ENCODE data around the gene GARIN5A.
A peak's percentile ranks its signal among the peaks of the same experiment; 100 is the strongest.

GARIN5A gene

DNA sequence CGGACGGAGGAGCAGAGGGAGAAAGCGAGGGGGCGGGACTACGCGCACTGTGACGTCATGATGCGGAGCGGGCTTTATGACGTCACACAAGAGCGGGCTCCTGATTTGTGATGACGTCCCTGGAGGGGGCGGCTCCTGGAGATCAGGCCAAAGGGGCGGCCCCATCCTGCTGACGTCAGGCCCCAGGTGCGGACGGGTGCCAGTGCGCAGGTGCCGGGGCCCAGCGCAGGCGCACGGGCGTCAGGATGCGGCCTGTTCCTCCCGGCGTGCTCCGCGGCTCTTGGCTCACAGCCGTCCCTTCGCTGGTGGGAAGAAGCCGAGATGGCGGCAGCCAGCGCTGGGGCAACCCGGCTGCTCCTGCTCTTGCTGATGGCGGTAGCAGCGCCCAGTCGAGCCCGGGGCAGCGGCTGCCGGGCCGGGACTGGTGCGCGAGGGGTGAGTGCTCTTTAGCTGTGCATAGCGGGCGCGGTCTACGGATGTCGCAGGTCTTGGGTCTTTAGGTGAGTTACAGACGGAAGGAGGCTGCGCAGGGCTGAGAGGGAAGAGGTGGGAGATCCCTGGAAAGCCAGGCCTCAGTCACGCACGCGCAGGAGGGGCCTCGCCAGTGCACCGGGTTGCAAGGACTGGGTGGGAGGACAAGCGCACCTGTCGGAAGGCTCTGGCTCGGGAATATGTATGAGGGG lies at the start of gene GARIN5A, which contains the start of gene EMC10:
Gene GARIN5A (minus strand): TSS at position 625 of the 683 bp plus-strand sequence. CDS start 460 bp downstream, at position 165.
Gene EMC10 (plus strand): TSS at position 284 of the 683 bp plus-strand sequence. CDS start 38 bp downstream, at position 322.
- Histone ChIP-seq H3K9me3 (ENCODE audit: control insufficient read depth, insufficient read depth, low read length) (peaks cover 5% of the 10 kb centered on the region), H3K9ac (ENCODE audit: low read depth, low read length) (peak within 1 kb of the TSS; percentile 94), H3K36me3 (ENCODE audit: control insufficient read depth, insufficient read depth, low read length) (peaks cover 28% of the 10 kb centered on the region), H3K27me3 (ENCODE audit: control insufficient read depth, insufficient read depth, low read length) (no peaks in the 10 kb centered on the region), H3K4me1 (ENCODE audit: control insufficient read depth, insufficient read depth, low read length) (no peaks in the 10 kb centered on the region), H3K4me3 (ENCODE audit: low read depth, low read length) (peak within 1 kb of the TSS; percentile 98)

- peaks cover 10% of the 10 kb centered on the region for H3K36me3 ChIP-seq (ENCODE audit: control insufficient read depth, insufficient read depth, low read length)
- no peaks in the 10 kb centered on the region for H3K4me1 ChIP-seq (ENCODE audit: control insufficient read depth, insufficient read depth, low read length)
- no peaks in the 10 kb centered on the region for H3K9me3 ChIP-seq (ENCODE audit: control insufficient read depth, insufficient read depth, low read length)
- H3K27me3 ChIP-seq (ENCODE audit: control insufficient read depth, insufficient read depth, low read length): no peaks in the 10 kb centered on the region
- no peak overlapping the region for H3K9ac ChIP-seq (ENCODE audit: low read depth, low read length)
- H3K4me3 ChIP-seq (ENCODE audit: low read depth, low read length): no peak overlapping the region
These were observed 46.2 kb upstream of the GARIN5A start for GRCh38 chr19:50522881-50523280.

DNA sequence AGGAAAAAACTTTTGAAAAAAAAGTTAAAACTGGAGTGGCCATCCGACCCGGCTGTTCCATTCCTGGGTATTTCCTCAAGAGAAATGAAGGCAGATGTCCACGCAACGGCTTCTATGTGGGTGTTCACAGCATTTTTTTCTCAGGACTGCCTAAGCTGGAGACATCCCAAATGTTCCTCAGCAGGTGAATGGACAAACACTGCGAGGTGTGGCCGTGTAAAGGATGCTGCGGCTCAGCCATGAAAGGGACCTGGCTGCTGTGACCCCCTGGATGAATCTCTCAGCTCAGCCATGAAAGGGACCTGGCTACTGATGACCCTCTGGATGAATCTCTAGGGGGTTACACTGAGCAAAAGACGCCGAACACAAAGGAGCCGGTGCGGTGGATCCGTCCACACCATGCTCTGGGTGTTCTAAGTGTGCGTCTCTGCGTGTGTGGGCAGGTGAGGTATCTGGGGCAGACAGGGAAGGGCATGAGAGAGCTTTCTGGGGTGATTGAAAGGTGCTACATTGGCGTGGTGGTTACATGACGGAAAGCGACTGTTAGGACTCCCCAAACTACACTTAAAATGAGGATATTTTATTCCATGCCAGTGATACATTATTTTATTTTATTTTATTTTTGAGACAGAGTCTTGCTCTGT lies 44.3 kb upstream of the GARIN5A start:
- peaks cover 10% of the 10 kb centered on the region for H3K36me3 ChIP-seq (ENCODE audit: control insufficient read depth, insufficient read depth, low read length)
- no peak overlapping the region for H3K4me3 ChIP-seq (ENCODE audit: low read depth, low read length)
- H3K27me3 ChIP-seq (ENCODE audit: control insufficient read depth, insufficient read depth, low read length): no peaks in the 10 kb centered on the region
- no peaks in the 10 kb centered on the region for H3K9me3 ChIP-seq (ENCODE audit: control insufficient read depth, insufficient read depth, low read length)
- H3K4me1 ChIP-seq (ENCODE audit: control insufficient read depth, insufficient read depth, low read length): no peaks in the 10 kb centered on the region
- H3K9ac ChIP-seq (ENCODE audit: low read depth, low read length): no peak overlapping the region

- peaks cover 4% of the 10 kb centered on the region for H3K27me3 ChIP-seq (ENCODE audit: control insufficient read depth, insufficient read depth, low read length)
These were observed 42.4 kb upstream of the GARIN5A start for GRCh38 chr19:50519006-50519575.

DNA sequence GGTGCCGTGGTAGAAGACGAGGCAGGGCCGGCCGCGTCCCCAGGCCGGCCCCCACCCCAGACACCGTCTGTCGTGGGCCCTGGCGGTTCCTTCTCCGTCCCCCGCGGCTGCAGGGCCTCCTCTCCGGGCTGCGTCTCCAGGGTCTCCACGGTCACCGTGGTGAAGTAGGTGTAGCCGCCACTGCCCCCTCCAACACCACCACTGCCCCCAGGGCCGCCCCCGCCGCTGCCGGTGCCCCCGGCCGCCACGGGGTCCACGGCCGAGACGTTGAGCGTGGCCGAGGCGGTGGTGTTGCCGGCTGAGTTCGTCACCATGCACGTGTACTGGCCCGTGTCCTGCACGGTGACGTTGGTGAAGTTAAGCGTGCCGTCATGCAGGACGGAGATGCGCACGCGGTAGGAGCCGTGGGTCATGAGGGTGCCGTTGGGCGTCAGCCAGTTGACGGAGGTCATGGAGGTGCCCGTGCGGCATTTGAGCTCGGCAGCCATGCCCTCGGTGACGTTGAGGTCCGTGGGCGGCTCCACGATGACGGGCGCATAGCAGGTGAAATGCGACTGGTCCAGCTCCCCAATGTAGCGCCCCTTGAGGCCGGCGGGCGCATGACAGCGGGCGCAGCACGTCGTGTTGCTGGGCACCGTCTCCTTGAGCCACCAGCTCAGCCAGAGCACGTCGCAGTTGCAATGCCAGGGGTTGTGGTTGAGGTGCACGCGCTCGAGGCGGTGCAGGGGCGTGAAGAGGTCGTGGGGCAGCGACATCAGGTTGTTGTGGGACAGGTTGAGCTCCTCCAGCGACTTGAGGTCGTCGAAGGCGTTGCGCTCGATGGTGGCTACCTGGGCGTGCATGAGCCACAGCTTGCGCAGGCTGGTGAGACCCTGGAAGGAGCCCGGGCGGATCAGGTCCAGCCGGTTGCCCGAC lies 41.7 kb upstream of the GARIN5A start:
- no peak overlapping the region for H3K9ac ChIP-seq (ENCODE audit: low read depth, low read length)
- peaks cover 4% of the 10 kb centered on the region for H3K27me3 ChIP-seq (ENCODE audit: control insufficient read depth, insufficient read depth, low read length)
- no peak overlapping the region for H3K4me3 ChIP-seq (ENCODE audit: low read depth, low read length)
- no peaks in the 10 kb centered on the region for H3K4me1 ChIP-seq (ENCODE audit: control insufficient read depth, insufficient read depth, low read length)
- H3K9me3 ChIP-seq (ENCODE audit: control insufficient read depth, insufficient read depth, low read length): no peaks in the 10 kb centered on the region
- H3K36me3 ChIP-seq (ENCODE audit: control insufficient read depth, insufficient read depth, low read length): peaks cover 10% of the 10 kb centered on the region

More at GRCh38 chr19:50519006-50519575, 42.4 kb upstream of the GARIN5A start:
- Histone ChIP-seq H3K4me3 (ENCODE audit: low read depth, low read length) (no peak overlapping the region), H3K9me3 (ENCODE audit: control insufficient read depth, insufficient read depth, low read length) (no peaks in the 10 kb centered on the region), H3K36me3 (ENCODE audit: control insufficient read depth, insufficient read depth, low read length) (peaks cover 10% of the 10 kb centered on the region), H3K9ac (ENCODE audit: low read depth, low read length) (no peak overlapping the region), H3K4me1 (ENCODE audit: control insufficient read depth, insufficient read depth, low read length) (no peaks in the 10 kb centered on the region)

DNA sequence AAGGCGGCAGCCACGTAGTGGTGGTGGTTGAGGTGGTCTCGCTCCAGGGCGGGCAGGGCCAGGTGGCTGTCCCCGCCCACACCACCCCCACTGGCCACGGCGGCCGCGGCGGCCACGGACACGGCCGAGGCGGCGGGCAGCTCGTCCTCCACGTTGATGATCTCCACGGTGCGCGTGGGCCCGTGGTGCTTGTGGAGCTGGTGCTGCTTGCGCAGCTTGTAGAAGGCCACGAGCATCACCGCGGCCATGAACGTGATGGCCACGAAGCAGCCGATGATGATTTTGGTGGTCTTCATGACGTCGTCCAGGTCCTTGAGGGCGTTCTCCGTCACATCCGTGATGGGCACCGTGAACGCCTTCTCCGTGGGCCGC lies 41.0 kb upstream of the GARIN5A start:
- Histone ChIP-seq H3K27me3 (ENCODE audit: control insufficient read depth, insufficient read depth, low read length) (peaks cover 4% of the 10 kb centered on the region), H3K4me3 (ENCODE audit: low read depth, low read length) (no peak overlapping the region), H3K9me3 (ENCODE audit: control insufficient read depth, insufficient read depth, low read length) (no peaks in the 10 kb centered on the region), H3K9ac (ENCODE audit: low read depth, low read length) (no peak overlapping the region), H3K36me3 (ENCODE audit: control insufficient read depth, insufficient read depth, low read length) (peaks cover 10% of the 10 kb centered on the region), H3K4me1 (ENCODE audit: control insufficient read depth, insufficient read depth, low read length) (no peaks in the 10 kb centered on the region)

DNA sequence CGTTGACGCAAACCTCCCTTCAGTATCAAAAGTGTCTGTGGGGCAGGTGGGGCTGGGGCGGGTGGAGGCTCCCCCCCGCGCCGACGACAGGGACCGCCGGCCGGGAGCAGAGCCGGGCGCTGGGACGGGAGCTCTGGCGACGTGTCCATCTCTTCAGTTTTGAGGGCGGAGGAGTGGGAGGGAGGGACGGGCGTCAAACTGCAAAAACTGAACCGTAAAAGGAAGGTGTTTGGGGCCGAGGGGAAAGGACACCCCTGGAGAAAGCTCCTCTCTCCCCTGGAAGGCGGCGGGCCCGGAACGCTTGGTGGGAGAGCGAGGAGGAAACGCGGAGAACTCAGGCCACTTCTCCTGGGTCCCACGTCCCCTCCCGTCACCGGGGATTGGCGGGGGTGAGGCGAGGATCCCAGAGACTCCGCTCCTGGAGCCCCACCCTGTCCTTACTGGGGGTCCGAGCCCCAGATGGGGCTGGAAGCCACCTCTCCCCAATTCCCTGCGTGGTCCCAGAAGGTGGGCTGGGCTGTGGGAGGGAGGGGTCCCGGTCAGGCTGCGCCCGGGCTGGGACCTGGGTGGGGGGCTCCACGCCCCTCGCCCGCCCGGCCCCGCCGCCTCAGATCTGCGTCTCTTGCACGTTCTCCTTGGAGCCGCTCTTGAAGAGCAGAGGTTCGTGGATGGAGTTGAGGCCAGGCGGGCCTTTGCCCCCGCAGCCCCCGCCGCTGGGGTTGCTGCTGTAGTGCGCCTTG lies 40.5 kb upstream of the GARIN5A start:
- H3K36me3 ChIP-seq (ENCODE audit: control insufficient read depth, insufficient read depth, low read length): peaks cover 10% of the 10 kb centered on the region
- no peaks in the 10 kb centered on the region for H3K9me3 ChIP-seq (ENCODE audit: control insufficient read depth, insufficient read depth, low read length)
- no peak overlapping the region for H3K9ac ChIP-seq (ENCODE audit: low read depth, low read length)
- H3K27me3 ChIP-seq (ENCODE audit: control insufficient read depth, insufficient read depth, low read length): peaks cover 4% of the 10 kb centered on the region
- H3K4me3 ChIP-seq (ENCODE audit: low read depth, low read length): peak overlapping the region; percentile 18
- H3K4me1 ChIP-seq (ENCODE audit: control insufficient read depth, insufficient read depth, low read length): no peaks in the 10 kb centered on the region

DNA sequence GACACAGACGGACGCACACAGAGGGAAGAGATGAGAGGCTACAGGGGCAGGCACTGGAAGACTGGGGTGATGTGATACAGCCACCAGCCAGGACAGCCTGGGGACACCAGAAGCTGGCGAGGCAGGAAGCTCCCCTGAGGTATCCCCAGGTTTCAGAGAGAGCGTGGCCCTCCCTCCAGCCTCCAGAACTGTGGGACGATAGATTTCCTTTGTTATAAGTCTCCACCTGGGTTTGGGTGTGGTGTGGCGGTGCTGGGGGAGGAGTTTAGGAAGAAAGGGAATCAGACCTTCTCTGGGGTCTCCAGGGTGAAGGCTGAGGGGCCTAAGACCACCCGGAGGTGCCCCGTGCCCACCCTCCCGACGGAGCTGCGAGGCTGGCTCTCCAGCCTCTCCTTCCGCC lies 39.8 kb upstream of the GARIN5A start:
- Histone ChIP-seq H3K36me3 (ENCODE audit: control insufficient read depth, insufficient read depth, low read length) (peaks cover 10% of the 10 kb centered on the region), H3K4me1 (ENCODE audit: control insufficient read depth, insufficient read depth, low read length) (no peaks in the 10 kb centered on the region), H3K9ac (ENCODE audit: low read depth, low read length) (no peak overlapping the region), H3K4me3 (ENCODE audit: low read depth, low read length) (peak overlapping the region; percentile 18), H3K9me3 (ENCODE audit: control insufficient read depth, insufficient read depth, low read length) (no peaks in the 10 kb centered on the region), H3K27me3 (ENCODE audit: control insufficient read depth, insufficient read depth, low read length) (peaks cover 4% of the 10 kb centered on the region)

- no peak overlapping the region for H3K4me3 ChIP-seq (ENCODE audit: low read depth, low read length)
- H3K36me3 ChIP-seq (ENCODE audit: control insufficient read depth, insufficient read depth, low read length): peaks cover 10% of the 10 kb centered on the region
- no peak overlapping the region for H3K9ac ChIP-seq (ENCODE audit: low read depth, low read length)
- H3K4me1 ChIP-seq (ENCODE audit: control insufficient read depth, insufficient read depth, low read length): no peaks in the 10 kb centered on the region
- H3K27me3 ChIP-seq (ENCODE audit: control insufficient read depth, insufficient read depth, low read length): peaks cover 4% of the 10 kb centered on the region
- H3K9me3 ChIP-seq (ENCODE audit: control insufficient read depth, insufficient read depth, low read length): no peaks in the 10 kb centered on the region
These were observed 38.5 kb upstream of the GARIN5A start for GRCh38 chr19:50515168-50515561.

- H3K27me3 ChIP-seq (ENCODE audit: control insufficient read depth, insufficient read depth, low read length): peaks cover 5% of the 10 kb centered on the region
- H3K4me3 ChIP-seq (ENCODE audit: low read depth, low read length): no peak overlapping the region
- H3K9ac ChIP-seq (ENCODE audit: low read depth, low read length): no peak overlapping the region
- no peaks in the 10 kb centered on the region for H3K4me1 ChIP-seq (ENCODE audit: control insufficient read depth, insufficient read depth, low read length)
- H3K9me3 ChIP-seq (ENCODE audit: control insufficient read depth, insufficient read depth, low read length): no peaks in the 10 kb centered on the region
- H3K36me3 ChIP-seq (ENCODE audit: control insufficient read depth, insufficient read depth, low read length): peaks cover 10% of the 10 kb centered on the region
These were observed 37.9 kb upstream of the GARIN5A start for GRCh38 chr19:50514346-50515167.
